Peyer's patch (tissue), 4 donors: ENCODE results near the gene RPS2. TPM values are rescaled to one million over a fixed set of nuclear protein-coding genes. Genes with fewer than 3 reads are reported as not detected.

Source experiments
- DNase-seq, 3 donors: peaks; one replicate each; pipeline ENCODE4 v3.0.0-alpha.2; 2017 to 2019
- H3K27ac ChIP-seq, 4 donors: fragments of 200-600 bp; sonication (generic); one replicate each; pipeline ENCODE4 v1.5.1; 2016 to 2019
- H3K27me3 ChIP-seq, 2 donors: fragments of 200-600 bp; sonication (generic); one replicate each; pipeline ENCODE4 v1.5.1; 2019
- H3K36me3 ChIP-seq, 3 donors: fragments of 200-600 bp; sonication (generic); one replicate each; pipeline ENCODE4 v1.5.1; 2016 to 2019
- H3K4me1 ChIP-seq, 4 donors: fragments of 200-600 bp; sonication (generic); one replicate each; pipeline ENCODE4 v1.5.1; 2016 to 2019
- H3K4me3 ChIP-seq, 4 donors: fragments of 200-600 bp; sonication (generic); 1 replicate in 3 of 4; 2 replicates in 1 of 4; pipeline ENCODE4 v1.5.1; 2016 to 2019; ENCODE audit warnings: mild to moderate bottlenecking in 1 of 4
- H3K9me3 ChIP-seq, 4 donors: fragments of 200-600 bp; sonication (generic); one replicate each; pipeline ENCODE4 v1.5.1; 2016 to 2019; ENCODE audit warnings: mild to moderate bottlenecking in 1 of 4
- CTCF ChIP-seq, 6 experiments: fragments of 450-650 bp in 4 of 6; fragments of 200-600 bp in 2 of 6; sonication (generic) in 1 of 6; IDR thresholded peaks; one replicate each; pipeline ENCODE4 v1.5.1; 2017 to 2019; ENCODE audit warnings: antibody characterized with exemption in 6 of 6, mild to moderate bottlenecking in 3 of 6, moderate library complexity in 1 of 6
- POLR2A ChIP-seq, 2 donors: fragments of 450-650 bp; IDR thresholded peaks; one replicate each; pipeline ENCODE4 v1.5.1; 2017; ENCODE audit warnings: antibody characterized with exemption in 2 of 2, mild to moderate bottlenecking in 2 of 2, moderate library complexity in 2 of 2
- total RNA-seq, 4 donors: library from RNA; depleted of rRNA; stranded (reverse); fragments of >200 nt; gene quantifications; one replicate each; pipeline ENCODE4 v1.1.0, GENCODE V29; 2016

RPS2 gene
- total RNA-seq, 4 donors from 2014 or later, result 736 to 1,881 (median 1,543) TPM

- Histone ChIP-seq H3K4me3 (no peak overlapping the region), H3K27me3 (no peaks in the 10 kb centered on the region), H3K27ac (no peak overlapping the region), H3K9me3 (no peaks in the 10 kb centered on the region), H3K4me1 (peaks cover 5 to 37% (median 15%) of the 10 kb centered on the region in 4 donors), H3K36me3 (peaks cover 0 to 32% (median 0%) of the 10 kb centered on the region in 3 donors)
- no peak for DNase-seq
- TF ChIP-seq CTCF (IDR thresholded peaks at IDR 0.05), result no peak
- TF ChIP-seq POLR2A (IDR thresholded peaks at IDR 0.05), result no peak
Observed at GRCh38 chr16:1938910-1939309, 25.7 kb downstream of the RPS2 start.

- Histone ChIP-seq H3K4me3 (no peak overlapping the region), H3K27me3 (no peaks in the 10 kb centered on the region), H3K36me3 (peaks cover 0 to 32% (median 0%) of the 10 kb centered on the region in 3 donors), H3K4me1 (peaks cover 5 to 33% (median 15%) of the 10 kb centered on the region in 4 donors), H3K27ac (no peak overlapping the region), H3K9me3 (no peaks in the 10 kb centered on the region)
- no peak for DNase-seq
- TF ChIP-seq CTCF (IDR thresholded peaks at IDR 0.05) (no peak), POLR2A (IDR thresholded peaks at IDR 0.05) (no peak)
Observed at GRCh38 chr16:1938316-1938715, 26.3 kb downstream of the RPS2 start.

- no peak for TF ChIP-seq CTCF (IDR thresholded peaks at IDR 0.05)
- no peak for TF ChIP-seq POLR2A (IDR thresholded peaks at IDR 0.05)
- Histone ChIP-seq H3K9me3 (no peaks in the 10 kb centered on the region), H3K4me1 (peaks cover 4 to 27% (median 10%) of the 10 kb centered on the region in 4 donors), H3K36me3 (peaks cover 0 to 32% (median 0%) of the 10 kb centered on the region in 3 donors), H3K4me3 (no peak overlapping the region), H3K27me3 (no peaks in the 10 kb centered on the region), H3K27ac (no peak overlapping the region)
- no peak for DNase-seq
Observed at GRCh38 chr16:1936945-1937479, 27.6 kb downstream of the RPS2 start.

- H3K27ac ChIP-seq, result no peak overlapping the region
- peaks cover 0 to 14% (median 5%) of the 10 kb centered on the region in 4 donors for H3K4me1 ChIP-seq
- DNase-seq, result peak in 1 of 3 donors; percentile 47
- no peaks in the 10 kb centered on the region for H3K9me3 ChIP-seq
- no peak overlapping the region for H3K4me3 ChIP-seq
- no peaks in the 10 kb centered on the region for H3K27me3 ChIP-seq
- peaks cover 0 to 7% (median 0%) of the 10 kb centered on the region in 3 donors for H3K36me3 ChIP-seq
- TF ChIP-seq POLR2A (IDR thresholded peaks at IDR 0.05) (no peak), CTCF (IDR thresholded peaks at IDR 0.05) (no peak)
Observed at GRCh38 chr16:1933097-1933661, 31.4 kb downstream of the RPS2 start.

- DNase-seq, result peak in 2 of 3 donors; percentile 62 to 67
- Histone ChIP-seq H3K4me3 (no peak overlapping the region), H3K4me1 (peaks cover 0 to 14% (median 5%) of the 10 kb centered on the region in 4 donors), H3K9me3 (no peaks in the 10 kb centered on the region), H3K27me3 (no peaks in the 10 kb centered on the region), H3K27ac (no peak overlapping the region), H3K36me3 (no peaks in the 10 kb centered on the region)
- TF ChIP-seq CTCF (IDR thresholded peaks at IDR 0.05) (peak in 3 of 6 experiments; percentile 47 to 60 (median 51)), POLR2A (IDR thresholded peaks at IDR 0.05) (no peak)
Observed at GRCh38 chr16:1932050-1933028, 32.3 kb downstream of the RPS2 start.
